K562 (cell line): ENCODE data around the gene ABHD5. TPM values are rescaled to one million over a fixed set of nuclear protein-coding genes. Genes with fewer than 3 reads are reported as not detected.
A peak's percentile ranks its signal among the peaks of the same experiment; 100 is the strongest.

Experiments used
- ARID3B ChIP-seq: fragments of 250-450 bp; sonication (Bioruptor Pico); IDR thresholded peaks from 2 replicates; pipeline ENCODE4 v1.4.0; 2020; ENCODE audit warnings: borderline replicate concordance
- LEF1 ChIP-seq: fragments of 450-650 bp; IDR thresholded peaks from 2 replicates; pipeline ENCODE4 v1.6.1; 2016; ENCODE audit warnings: mild to moderate bottlenecking
- NFE2 ChIP-seq: IDR thresholded peaks from 2 replicates; pipeline ENCODE4 v1.6.1; 2014; ENCODE audit warnings: antibody characterized with exemption, low read depth
- SOX6 ChIP-seq: fragments of 450-650 bp; IDR thresholded peaks from 2 replicates; pipeline ENCODE4 v1.6.1; 2014; ENCODE audit warnings: mild to moderate bottlenecking
- ZBTB11 ChIP-seq, 3 experiments: fragments of 200-800 bp in 1 of 3; fragments of 250-450 bp in 1 of 3; fragments of 450-650 bp in 1 of 3; sonication (Bioruptor Pico) in 1 of 3; sonication (Bioruptor generic) in 1 of 3; formaldehyde crosslinking in 1 of 3; IDR thresholded peaks; 2 replicates each; pipeline versions ENCODE4 v1.6.1 to v1.8.0; 2016 to 2022; ENCODE audit warnings: mild to moderate bottlenecking in 2 of 3, missing genetic modification characterization in 2 of 3, missing compliant biosample characterization in 1 of 3, moderate library complexity in 1 of 3
- ZBTB12 ChIP-seq: fragments of 250-450 bp; sonication (Bioruptor Pico); IDR thresholded peaks from 2 replicates; pipeline ENCODE4 v1.4.0; 2020
- ZNF318 ChIP-seq, 2 experiments: fragments of 450-650 bp; IDR thresholded peaks; 2 replicates each; pipeline ENCODE4 v1.6.1; 2016; ENCODE audit warnings: mild to moderate bottlenecking in 2 of 2, borderline replicate concordance in 1 of 2, low read depth in 1 of 2, moderate library complexity in 1 of 2
- ZNF384 ChIP-seq: IDR thresholded peaks from 2 replicates; pipeline ENCODE4 v1.6.1; 2012; ENCODE audit warnings: low read depth, low read length, improper control_type of control experiment
- polyA plus RNA-seq, 8 experiments: library from polyadenylated mRNA; depleted of rRNA in 4 of 8; stranded (reverse) in 5 of 8; unstranded in 3 of 8; fragments of >200 nt; fragmentation: Nextera tagmentation in 2 of 8; fragmentation: Illumina TruSeq in 1 of 8; extraction: Ambion mirVana in 2 of 8; extraction: Trizol in 1 of 8; gene quantifications; 2 replicates each; pipeline versions ENCODE4 v1.2.1 to v1.2.3, GENCODE V29; 2011 to 2014; ENCODE audit warnings: inconsistent platforms in 1 of 8, missing spikeins in 1 of 8
- total RNA-seq, 7 experiments: library from RNA; depleted of rRNA in 6 of 7; stranded (reverse); fragments of >200 nt in 6 of 7; fragmentation: Illumina TruSeq in 2 of 7; extraction: Trizol in 2 of 7; gene quantifications; 2 replicates each; pipeline versions ENCODE4 v1.2.1 to v1.2.3, GENCODE V29; 2011 to 2021; ENCODE audit warnings: low replicate concordance in 1 of 7

ABHD5 gene
- total and polyA plus RNA-seq, 9 of the 15 experiments (the other 6 are each of a cell fraction or from before 2014, with no cell fraction given), result 27.8 to 61.7 (median 39.9) TPM

GRCh38 chr3:43736558-43737440, 46.1 kb downstream of the ABHD5 start (continued):
- TF ChIP-seq ZBTB11 (CRISPR knock-in tag; IDR thresholded peaks at IDR 0.05) (0 out of 6 replicates have a peak, but pooled peaks of 1 of the 3 experiments have one; percentile 51), ZBTB12 (CRISPR knock-in tag) (peak; percentile 67; the same call in 1 of the 2 replicates), LEF1 (no peak; the same call in 1 of the 2 replicates), ARID3B (CRISPR knock-in tag) (no peak), NFE2 (peak; percentile 26; the same call in 1 of the 2 replicates), ZNF318 (IDR thresholded peaks at IDR 0.05; ENCODE audit: borderline replicate concordance in 1 of 2, low read depth in 1 of 2) (peak in 1 of 2 experiments; percentile 84; a peak in 1 of 4 replicates), SOX6 (peak; percentile 76; the same call in 1 of the 2 replicates), ZNF384 (peak; percentile 45; the same call in 1 of the 2 replicates)
